NCI-H82 treated with DMSO at 0.1 percent for 48 hours (cell line): ENCODE data around the gene NKAIN4.

Experiments used
- DNase-seq: peaks from one replicate; lab custom pipeline; 2025; ENCODE audit not compliant: unreplicated experiment; lab: John Stamatoyannopoulos, UW

Gene NKAIN4

GRCh38 chr20:63198606-63199005 is 55.7 kb downstream of the NKAIN4 start:
- no peak for DNase-seq

GRCh38 chr20:63196768-63197470 is 57.3 kb downstream of the NKAIN4 start:
- no peak for DNase-seq

- DNase-seq: no peak
These were observed 59.5 kb downstream of the NKAIN4 start for GRCh38 chr20:63194797-63195173.

- DNase-seq: no peak
These were observed 60.1 kb downstream of the NKAIN4 start for GRCh38 chr20:63194007-63194796.

- no peak for DNase-seq
These were observed 61.5 kb downstream of the NKAIN4 start for GRCh38 chr20:63192721-63193120.

GRCh38 chr20:63191400-63191799 is 62.9 kb downstream of the NKAIN4 start:
- no peak for DNase-seq

- no peak for DNase-seq
These were observed 63.4 kb downstream of the NKAIN4 start for GRCh38 chr20:63190828-63191227.
